ENCODE data around the gene RPL41. TPM values are rescaled to one million over a fixed set of nuclear protein-coding genes. Genes with fewer than 3 reads are reported as not detected.

The RPL41 gene
- total RNA-seq, 1 experiment from 2014 or later, result 3,051 TPM

DNA sequence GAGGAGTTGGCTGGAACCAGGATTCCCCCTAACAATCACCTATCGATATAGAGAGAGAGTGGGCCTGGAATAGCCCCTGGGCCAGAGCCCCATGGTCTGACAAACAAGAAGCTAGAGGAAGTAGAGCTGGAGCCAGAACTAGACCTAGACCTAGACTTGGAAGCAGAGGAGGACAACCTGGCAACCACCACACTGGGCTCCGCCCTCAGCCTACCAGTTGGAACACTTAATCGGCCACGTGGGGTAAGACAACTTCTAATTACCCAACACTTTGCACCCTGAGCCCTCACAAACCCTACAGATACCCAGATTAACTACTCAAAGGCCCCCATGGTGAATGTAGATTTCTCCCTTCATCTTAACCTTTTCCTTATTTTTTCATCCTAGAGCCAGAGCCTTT lies 16.6 kb upstream of the RPL41 start:
- H3K9me3 Mint-ChIP-seq (ENCODE audit: unreplicated experiment), result no peaks in the 10 kb centered on the region
- no peaks in the 10 kb centered on the region for H3K9me3 ChIP-seq
- peaks cover 9% of the 10 kb centered on the region for H3K4me1 Mint-ChIP-seq (ENCODE audit: low read depth, unreplicated experiment)
- TF ChIP-seq, protein P1, sequence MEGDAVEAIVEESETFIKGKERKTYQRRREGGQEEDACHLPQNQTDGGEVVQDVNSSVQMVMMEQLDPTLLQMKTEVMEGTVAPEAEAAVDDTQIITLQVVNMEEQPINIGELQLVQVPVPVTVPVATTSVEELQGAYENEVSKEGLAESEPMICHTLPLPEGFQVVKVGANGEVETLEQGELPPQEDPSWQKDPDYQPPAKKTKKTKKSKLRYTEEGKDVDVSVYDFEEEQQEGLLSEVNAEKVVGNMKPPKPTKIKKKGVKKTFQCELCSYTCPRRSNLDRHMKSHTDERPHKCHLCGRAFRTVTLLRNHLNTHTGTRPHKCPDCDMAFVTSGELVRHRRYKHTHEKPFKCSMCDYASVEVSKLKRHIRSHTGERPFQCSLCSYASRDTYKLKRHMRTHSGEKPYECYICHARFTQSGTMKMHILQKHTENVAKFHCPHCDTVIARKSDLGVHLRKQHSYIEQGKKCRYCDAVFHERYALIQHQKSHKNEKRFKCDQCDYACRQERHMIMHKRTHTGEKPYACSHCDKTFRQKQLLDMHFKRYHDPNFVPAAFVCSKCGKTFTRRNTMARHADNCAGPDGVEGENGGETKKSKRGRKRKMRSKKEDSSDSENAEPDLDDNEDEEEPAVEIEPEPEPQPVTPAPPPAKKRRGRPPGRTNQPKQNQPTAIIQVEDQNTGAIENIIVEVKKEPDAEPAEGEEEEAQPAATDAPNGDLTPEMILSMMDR (IDR thresholded peaks at IDR 0.05; ENCODE audit: insufficient read depth in 1 of 2, low read depth in 1 of 2, low read length in 1 of 2, severe bottlenecking in 1 of 2, unreplicated experiment in 1 of 2), result no peak
- no peaks in the 10 kb centered on the region for H3K27me3 Mint-ChIP-seq (ENCODE audit: insufficient read depth, unreplicated experiment)
- no peak for DNase-seq
- H3K4me1 ChIP-seq, result peaks cover 15% of the 10 kb centered on the region
- BruUV-seq (replicated peaks), result no TSS peak
- intact Hi-C loops (cut with micrococcal nuclease; ENCODE audit: unreplicated experiment), result no loop called here
- no peak overlapping the region for H3K4me3 ChIP-seq (ENCODE audit: low read depth, low read length)
- H3K36me3 Mint-ChIP-seq (ENCODE audit: insufficient read depth, unreplicated experiment), result peaks cover 86% of the 10 kb centered on the region
- H3K36me3 ChIP-seq (ENCODE audit: control insufficient read depth, insufficient read depth, low read length), result peaks cover 5% of the 10 kb centered on the region
- H3K27ac Mint-ChIP-seq (ENCODE audit: unreplicated experiment), result peak overlapping the region; percentile 34
- H3K4me3 Mint-ChIP-seq (ENCODE audit: unreplicated experiment), result no peak overlapping the region
- ChIA-PET CTCF (no interaction called here), POLR2A (interaction anchor here (0.6 kb wide), 1 partner anchor 362 kb away, joined by 6 read pairs; no protein-coding TSS in a partner anchor)
- no peaks in the 10 kb centered on the region for H3K27me3 ChIP-seq (replicated peaks; ENCODE audit: control insufficient read depth, insufficient read depth, low read length)

DNA sequence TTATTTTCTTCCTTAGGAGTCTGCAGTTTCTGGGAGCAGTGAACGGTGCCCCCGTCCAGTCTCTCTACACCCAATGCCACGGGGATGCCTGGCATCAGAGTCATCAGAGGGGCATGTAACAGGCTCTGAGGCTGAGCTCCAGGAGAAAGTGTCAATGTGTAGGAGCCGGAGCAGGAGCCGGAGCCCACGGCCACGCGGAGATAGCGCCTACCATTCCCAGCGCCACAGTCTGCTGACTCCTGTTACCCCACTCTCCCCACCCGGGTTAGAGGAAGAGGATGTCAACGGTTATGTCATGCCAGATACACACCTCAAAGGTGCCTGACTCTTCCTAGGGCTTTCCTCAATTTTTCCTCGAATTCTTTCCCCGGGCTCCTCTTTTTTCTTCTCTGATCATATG lies 15.4 kb upstream of the RPL41 start:
- H3K4me1 Mint-ChIP-seq (ENCODE audit: low read depth, unreplicated experiment), result peaks cover 9% of the 10 kb centered on the region
- POLR2A ChIA-PET, result no interaction called here
- no peak overlapping the region for H3K4me3 Mint-ChIP-seq (ENCODE audit: unreplicated experiment)
- Histone ChIP-seq H3K27me3 (replicated peaks; ENCODE audit: control insufficient read depth, insufficient read depth, low read length) (no peaks in the 10 kb centered on the region), H3K9me3 (no peaks in the 10 kb centered on the region), H3K4me3 (ENCODE audit: low read depth, low read length) (no peak overlapping the region), H3K36me3 (ENCODE audit: control insufficient read depth, insufficient read depth, low read length) (peaks cover 5% of the 10 kb centered on the region), H3K4me1 (peaks cover 19% of the 10 kb centered on the region)
- H3K27ac Mint-ChIP-seq (ENCODE audit: unreplicated experiment), result no peak overlapping the region
- no peaks in the 10 kb centered on the region for H3K9me3 Mint-ChIP-seq (ENCODE audit: unreplicated experiment)
- TF ChIP-seq, protein P1 (IDR thresholded peaks at IDR 0.05; ENCODE audit: insufficient read depth in 1 of 2, low read depth in 1 of 2, low read length in 1 of 2, severe bottlenecking in 1 of 2, unreplicated experiment in 1 of 2), result no peak
- no TSS peak for BruUV-seq (replicated peaks)
- CTCF ChIA-PET, result interaction anchor here (0.7 kb wide), 1 partner anchor 572 kb away, joined by 8 read pairs; no protein-coding TSS in a partner anchor
- H3K36me3 Mint-ChIP-seq (ENCODE audit: insufficient read depth, unreplicated experiment), result peaks cover 85% of the 10 kb centered on the region
- DNase-seq, result no peak
- intact Hi-C loops (cut with micrococcal nuclease; ENCODE audit: unreplicated experiment), result no loop called here
- no peaks in the 10 kb centered on the region for H3K27me3 Mint-ChIP-seq (ENCODE audit: insufficient read depth, unreplicated experiment)

DNA sequence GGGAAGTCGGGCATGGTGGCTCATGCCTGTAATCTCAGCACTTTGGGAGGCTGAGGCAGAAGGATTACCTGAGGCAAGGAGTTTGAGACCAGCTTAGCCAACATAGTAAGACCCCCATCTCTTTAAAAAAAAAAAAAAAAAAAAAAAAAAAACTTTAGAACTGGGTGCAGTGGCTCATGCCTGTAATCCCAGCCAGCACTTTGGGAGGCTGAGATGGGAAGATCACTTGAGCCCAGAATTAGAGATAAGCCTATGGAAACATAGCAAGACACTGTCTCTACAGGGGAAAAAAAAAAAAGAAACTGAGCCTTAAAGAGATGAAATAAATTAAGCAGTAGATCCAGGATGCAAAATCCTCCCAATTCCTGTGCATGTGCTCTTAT lies 13.8 kb upstream of the RPL41 start:
- H3K36me3 ChIP-seq (ENCODE audit: control insufficient read depth, insufficient read depth, low read length), result peaks cover 3% of the 10 kb centered on the region
- H3K4me1 ChIP-seq, result peaks cover 23% of the 10 kb centered on the region
- POLR2A ChIA-PET, result interaction anchor here (2.4 kb wide), 1 partner anchor 22 kb away, joined by 48 read pairs; the partner anchor contains the start of gene ERBB3
- no TSS peak for BruUV-seq (replicated peaks)
- DNase-seq, result no peak
- Mint-ChIP-seq H3K9me3 (ENCODE audit: unreplicated experiment) (no peaks in the 10 kb centered on the region), H3K4me3 (ENCODE audit: unreplicated experiment) (peak overlapping the region; percentile 98), H3K36me3 (ENCODE audit: insufficient read depth, unreplicated experiment) (peaks cover 85% of the 10 kb centered on the region), H3K27ac (ENCODE audit: unreplicated experiment) (no peak overlapping the region), H3K27me3 (ENCODE audit: insufficient read depth, unreplicated experiment) (no peaks in the 10 kb centered on the region), H3K4me1 (ENCODE audit: low read depth, unreplicated experiment) (peaks cover 9% of the 10 kb centered on the region)
- H3K27me3 ChIP-seq (replicated peaks; ENCODE audit: control insufficient read depth, insufficient read depth, low read length), result no peaks in the 10 kb centered on the region
- TF ChIP-seq, protein P1 (IDR thresholded peaks at IDR 0.05; ENCODE audit: insufficient read depth in 1 of 2, low read depth in 1 of 2, low read length in 1 of 2, severe bottlenecking in 1 of 2, unreplicated experiment in 1 of 2), result no peak
- H3K4me3 ChIP-seq (ENCODE audit: low read depth, low read length), result no peak overlapping the region
- H3K9me3 ChIP-seq, result no peaks in the 10 kb centered on the region
- CTCF ChIA-PET, result no interaction called here
- intact Hi-C loops (cut with micrococcal nuclease; ENCODE audit: unreplicated experiment), result no loop called here

Measured in Caco-2 (cell line).